Measurements from ENCODE around the gene DOCK7.
"Not testable (repeated sequence)": the region's sequence is repeated elsewhere in the genome, so short reads cannot be mapped to it uniquely, and the experiment has no call there.

The DOCK7 gene, protein sequence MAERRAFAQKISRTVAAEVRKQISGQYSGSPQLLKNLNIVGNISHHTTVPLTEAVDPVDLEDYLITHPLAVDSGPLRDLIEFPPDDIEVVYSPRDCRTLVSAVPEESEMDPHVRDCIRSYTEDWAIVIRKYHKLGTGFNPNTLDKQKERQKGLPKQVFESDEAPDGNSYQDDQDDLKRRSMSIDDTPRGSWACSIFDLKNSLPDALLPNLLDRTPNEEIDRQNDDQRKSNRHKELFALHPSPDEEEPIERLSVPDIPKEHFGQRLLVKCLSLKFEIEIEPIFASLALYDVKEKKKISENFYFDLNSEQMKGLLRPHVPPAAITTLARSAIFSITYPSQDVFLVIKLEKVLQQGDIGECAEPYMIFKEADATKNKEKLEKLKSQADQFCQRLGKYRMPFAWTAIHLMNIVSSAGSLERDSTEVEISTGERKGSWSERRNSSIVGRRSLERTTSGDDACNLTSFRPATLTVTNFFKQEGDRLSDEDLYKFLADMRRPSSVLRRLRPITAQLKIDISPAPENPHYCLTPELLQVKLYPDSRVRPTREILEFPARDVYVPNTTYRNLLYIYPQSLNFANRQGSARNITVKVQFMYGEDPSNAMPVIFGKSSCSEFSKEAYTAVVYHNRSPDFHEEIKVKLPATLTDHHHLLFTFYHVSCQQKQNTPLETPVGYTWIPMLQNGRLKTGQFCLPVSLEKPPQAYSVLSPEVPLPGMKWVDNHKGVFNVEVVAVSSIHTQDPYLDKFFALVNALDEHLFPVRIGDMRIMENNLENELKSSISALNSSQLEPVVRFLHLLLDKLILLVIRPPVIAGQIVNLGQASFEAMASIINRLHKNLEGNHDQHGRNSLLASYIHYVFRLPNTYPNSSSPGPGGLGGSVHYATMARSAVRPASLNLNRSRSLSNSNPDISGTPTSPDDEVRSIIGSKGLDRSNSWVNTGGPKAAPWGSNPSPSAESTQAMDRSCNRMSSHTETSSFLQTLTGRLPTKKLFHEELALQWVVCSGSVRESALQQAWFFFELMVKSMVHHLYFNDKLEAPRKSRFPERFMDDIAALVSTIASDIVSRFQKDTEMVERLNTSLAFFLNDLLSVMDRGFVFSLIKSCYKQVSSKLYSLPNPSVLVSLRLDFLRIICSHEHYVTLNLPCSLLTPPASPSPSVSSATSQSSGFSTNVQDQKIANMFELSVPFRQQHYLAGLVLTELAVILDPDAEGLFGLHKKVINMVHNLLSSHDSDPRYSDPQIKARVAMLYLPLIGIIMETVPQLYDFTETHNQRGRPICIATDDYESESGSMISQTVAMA (N-terminal part only)

DNA sequence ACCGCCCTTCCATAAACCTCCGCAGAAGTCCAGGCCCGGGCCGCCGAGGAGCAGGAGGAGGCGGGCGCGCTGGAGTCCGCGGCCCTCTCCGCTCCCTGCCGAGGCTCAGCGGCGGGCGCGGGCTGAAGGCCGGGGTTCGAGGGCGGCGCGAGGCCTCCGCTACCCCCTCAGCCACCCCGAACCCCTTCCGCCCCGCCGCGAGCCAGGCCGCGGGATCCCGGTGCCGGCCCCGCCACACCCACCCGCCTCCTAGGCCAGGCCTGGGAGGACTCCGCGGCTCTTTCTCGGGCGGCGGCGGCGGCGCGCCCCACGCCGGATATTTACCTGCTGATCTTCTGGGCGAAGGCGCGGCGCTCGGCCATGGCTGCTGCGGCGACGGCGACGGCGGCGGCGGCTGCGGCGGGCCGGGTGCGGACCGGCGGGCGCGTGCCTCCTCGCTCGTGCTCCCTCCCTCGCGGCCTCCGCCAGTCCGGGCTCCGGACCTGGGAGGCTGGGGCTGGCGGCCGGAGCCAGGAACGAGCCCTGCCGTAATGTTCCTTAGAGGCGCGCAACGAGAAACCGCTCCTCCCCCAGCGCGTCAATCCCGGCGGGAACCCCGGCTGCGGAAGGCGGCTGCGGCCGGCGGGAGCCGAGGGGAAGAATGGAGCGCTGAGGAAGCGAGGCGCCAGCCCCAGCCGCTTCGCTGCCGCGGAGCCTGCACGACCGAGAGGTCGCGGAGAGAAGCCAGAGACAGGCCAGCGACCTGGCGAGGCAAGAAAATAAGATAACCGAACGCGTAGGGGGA lies at the start of gene DOCK7:
Gene DOCK7, minus strand, starts transcription at position 484 of the 784 bp plus-strand sequence. Its CDS starts 122 bp downstream, at position 362.
- DNase-seq (ENCODE audit: low read depth in 2 of 2): peak; percentile 49 to 50

DNA sequence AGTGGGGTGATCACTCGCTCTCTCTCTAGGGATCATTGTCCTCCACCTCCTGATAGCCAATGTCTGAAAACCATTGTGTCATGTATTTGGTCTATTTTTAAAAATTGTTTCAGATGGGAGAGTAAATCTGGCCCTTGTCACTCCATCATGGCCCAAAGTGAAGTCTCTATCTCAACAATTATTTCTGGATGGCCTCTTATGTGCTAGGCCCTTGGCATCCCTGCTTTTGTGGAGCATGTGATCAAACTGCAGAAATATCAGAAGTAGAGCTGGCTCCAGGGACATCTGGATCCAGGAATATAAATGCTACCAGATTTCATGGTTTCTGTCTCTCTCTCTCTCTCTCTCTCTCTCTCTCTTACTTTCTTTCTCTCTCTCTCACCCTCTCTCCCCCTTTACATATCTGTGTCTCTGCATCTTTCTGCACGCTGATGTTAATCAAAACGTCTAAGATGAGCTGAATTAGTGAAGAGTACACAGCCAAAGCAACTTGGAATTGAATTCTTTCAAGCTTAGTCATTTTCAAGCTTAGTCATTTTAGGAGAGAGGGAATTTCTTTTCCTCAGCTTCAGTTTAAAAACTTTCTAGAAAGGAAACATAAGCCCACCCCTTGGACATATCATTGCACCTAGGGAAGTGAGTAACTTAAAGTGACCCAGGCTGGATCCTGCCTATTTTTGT lies 47.4 kb upstream of the DOCK7 start:
- peak; percentile 85 to 87 for DNase-seq (ENCODE audit: low read depth in 2 of 2)

DNA sequence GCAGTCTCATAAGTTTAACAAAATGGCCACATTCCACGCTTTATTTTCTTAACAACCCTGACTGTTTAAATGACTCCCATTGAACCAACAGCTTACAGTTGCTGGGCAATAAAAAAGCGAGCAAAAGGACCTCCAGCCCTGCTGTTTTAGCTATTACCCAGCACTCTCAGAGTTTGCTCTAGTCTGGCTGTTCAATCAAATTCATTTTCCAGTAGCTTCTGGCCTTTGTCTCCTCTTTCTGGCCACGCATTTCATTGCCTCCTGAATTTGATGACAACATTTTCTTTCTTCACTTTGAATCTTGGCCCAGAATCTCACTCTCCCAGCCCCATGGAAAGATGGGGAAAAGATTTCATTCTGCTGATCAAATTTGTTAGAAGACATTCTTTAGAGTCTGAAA lies 44.1 kb upstream of the DOCK7 start:
- no peak for DNase-seq (ENCODE audit: low read depth in 2 of 2)

DNA sequence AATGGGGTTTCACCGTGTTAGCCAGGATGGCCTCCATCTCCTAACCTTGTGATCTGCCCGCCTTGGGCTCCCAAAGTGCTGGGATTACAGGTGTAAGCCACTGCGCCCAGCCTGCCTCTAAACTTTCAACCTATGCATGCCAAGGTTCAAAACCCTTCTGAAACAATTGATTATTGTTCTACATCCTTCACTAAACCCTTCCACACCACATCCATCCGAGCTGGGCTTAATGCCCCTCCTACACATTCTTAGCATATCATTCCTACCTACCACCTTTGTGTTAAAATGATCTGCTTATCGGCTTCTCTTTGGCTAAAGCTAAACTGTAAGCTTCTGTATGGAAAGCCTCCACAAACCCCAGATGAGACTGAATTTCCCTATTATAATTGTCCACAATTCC lies 40.8 kb upstream of the DOCK7 start:
- no peak for DNase-seq (ENCODE audit: low read depth in 2 of 2)

DNA sequence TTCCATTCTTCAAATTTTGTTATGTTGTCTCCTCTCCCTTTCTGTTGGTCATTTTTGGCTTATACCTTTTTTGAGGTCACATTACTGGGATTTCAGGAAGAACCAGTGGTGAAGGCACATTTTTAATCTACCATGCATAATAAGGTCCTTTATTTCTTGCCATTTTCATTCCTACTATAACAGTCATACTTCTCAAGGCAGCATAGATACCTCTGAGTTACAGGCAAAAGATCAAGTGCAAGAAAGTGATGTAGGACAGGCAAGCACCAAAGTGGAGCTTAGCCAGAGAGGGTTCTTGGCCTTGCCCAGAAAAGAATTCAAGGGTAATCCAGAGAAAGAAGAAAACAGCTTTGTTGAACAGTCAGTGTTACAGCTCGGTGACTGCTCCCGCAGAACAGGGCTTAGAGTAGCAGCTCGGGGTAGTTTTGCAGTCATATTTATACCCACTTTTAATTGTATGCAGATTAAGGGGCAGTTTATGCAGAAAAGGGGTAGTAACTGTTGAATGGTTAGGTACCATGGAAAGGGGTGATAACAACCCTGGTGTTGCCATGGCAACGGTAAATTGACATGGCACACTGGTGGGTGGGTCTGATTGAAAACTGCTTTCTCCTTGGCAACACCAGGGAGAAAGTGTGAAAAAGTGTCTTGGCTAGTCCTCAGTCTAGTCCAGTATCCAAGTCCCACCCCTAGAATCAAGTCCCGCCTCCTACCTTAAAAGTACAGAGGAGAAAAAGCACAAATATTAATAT lies 39.6 kb upstream of the DOCK7 start:
- DNase-seq (ENCODE audit: low read depth in 2 of 2): no peak

DNA sequence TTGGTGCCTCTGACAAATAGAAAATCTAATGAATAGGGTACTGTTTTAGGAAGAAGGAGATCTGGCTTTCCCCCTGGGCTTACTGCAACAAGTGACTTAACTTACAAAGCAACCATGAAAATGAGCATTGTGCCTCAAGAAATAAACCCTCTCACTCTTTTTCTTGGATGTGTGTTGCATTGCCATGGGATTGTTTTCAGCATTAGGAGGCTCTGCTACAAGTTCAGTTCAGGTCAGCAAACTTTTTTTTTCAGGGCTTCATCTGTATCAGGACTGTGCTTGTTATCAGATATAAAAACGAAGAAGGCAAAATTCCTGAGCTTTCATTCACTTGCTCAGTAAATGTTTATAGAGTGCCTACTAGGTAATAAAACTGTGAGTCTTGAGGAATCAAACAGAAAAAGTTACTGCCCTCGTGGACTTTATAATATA lies 37.8 kb upstream of the DOCK7 start:
- no peak for DNase-seq (ENCODE audit: low read depth in 2 of 2)

DNA sequence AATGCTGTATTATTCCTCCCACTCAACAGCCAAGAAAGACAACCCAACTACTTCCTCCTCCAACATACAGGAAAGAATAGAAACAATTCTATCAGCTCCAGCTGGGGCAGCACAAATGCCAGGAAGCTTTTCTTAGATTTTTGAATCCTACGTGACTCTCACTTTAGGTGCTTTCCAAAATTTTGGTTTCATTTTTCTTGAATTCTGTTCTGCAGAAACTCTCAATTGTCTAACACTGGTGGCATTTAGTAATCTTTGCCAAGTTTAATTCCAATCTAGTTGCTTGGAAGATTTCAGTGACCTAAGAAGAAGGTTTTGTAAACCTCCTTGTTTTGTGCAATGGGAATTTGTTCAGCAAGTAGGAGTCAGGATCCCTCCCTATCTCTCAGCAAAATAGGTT lies 37.1 kb upstream of the DOCK7 start:
- DNase-seq (ENCODE audit: low read depth in 2 of 2): peak; percentile 47 to 48

DNA sequence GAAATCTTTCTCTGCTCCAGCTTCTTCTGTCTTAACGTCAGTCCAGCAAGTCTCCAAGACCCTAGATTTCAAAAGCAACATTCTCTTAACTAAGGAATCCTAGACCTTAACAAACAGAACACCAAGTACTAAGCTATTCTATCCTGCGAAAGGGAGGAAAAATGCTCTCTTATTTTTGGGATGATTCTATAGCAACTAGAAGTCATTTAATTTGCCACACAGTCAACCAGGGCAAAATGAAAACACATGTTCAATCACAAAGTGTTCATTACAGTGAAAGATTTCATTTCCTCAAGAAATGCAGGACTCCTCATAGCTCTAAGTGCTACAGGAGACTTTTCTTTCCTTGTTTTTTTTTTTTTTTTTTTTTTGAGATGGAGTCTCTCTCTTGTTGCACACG lies 36.2 kb upstream of the DOCK7 start:
- no peak for DNase-seq (ENCODE audit: low read depth in 2 of 2)

DNA sequence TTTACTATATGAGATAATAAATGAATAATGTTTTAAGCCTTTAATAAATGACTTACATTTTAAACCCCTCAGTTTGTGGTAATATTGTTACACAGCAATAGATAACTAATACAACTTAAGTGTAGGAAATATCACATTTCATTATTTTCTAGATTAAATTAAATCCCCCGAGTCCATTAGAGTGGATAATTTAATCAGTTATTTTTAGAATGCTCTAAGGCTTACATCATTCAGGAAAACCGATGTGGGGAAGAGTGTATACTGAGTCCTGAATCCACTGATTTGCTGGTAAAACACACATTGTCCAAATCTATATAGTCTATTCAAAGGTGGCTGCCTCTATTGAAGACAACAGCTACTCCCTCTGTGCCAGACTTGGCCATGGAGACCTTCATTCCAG lies 35.7 kb upstream of the DOCK7 start:
- no peak for DNase-seq (ENCODE audit: low read depth in 2 of 2)

DNA sequence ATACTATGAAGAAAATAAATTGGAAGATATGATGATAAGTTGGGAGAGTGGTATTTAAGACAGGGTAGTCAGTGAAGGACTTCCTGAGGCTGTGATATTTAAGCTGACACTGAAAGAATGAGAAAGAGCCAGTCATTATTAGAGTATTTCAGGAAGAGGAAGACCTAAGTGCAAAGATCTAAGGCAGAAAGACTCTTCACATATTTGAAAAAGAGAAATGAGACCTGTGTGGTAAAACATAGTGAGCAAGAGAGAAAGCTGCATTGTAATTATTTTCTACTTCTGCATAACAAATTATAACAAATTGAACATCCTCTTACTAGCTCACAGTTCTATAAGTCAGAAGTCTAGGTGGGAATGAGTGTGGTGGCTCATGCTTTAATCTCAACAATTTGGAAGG lies 34.6 kb upstream of the DOCK7 start:
- no peak for DNase-seq (ENCODE audit: low read depth in 2 of 2)

DNA sequence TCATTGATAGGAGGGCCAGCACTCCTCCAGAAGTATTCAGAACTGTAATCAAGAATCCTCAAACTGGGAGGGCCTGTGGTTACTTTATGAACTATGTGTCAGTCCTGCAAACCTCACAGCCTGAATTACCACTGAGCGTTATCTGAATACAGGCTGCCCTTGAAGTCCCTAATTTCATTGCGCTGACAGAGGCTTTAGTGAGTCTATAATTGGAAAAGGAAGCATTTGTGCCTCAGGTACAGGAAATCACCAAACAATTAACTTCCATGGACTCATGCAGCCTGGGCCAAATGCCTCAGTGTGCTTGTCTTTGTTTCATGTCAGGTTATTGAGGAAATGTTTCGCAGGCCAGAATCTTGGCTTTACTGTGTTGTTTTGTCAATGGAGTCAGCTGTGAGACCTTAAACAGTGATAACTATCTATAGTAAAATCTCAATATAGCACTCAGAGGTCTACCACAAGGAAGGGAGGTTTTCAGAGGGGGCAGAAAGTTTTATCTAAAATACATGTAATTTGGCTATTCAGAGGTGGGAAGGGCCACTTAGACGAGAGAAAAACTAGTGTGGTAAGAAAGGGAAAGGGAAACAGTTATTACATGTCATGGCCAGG lies 32.9 kb upstream of the DOCK7 start:
- no peak for DNase-seq (ENCODE audit: low read depth in 2 of 2)

DNA sequence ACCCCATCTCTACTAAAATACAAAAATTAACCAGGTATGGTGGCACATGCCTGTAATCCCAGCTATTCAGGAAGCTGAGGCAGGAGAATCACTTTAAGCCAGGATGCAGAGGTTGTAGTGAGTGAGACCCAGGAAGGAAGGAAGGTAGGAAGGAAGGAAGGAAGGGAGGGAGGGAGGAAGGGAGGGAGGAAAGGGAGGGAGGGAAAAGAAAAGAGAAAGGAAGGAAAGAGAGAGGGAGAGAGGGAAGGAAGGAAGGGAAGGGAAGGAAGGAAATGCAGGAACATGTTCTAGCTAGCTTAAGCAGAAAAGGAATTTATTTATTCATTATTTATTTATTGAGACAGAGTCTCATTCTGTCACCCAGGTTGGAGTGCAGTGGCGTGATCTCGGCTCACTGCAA lies 30.2 kb upstream of the DOCK7 start:
- DNase-seq (ENCODE audit: low read depth in 2 of 2): not testable (repeated sequence)

DNA sequence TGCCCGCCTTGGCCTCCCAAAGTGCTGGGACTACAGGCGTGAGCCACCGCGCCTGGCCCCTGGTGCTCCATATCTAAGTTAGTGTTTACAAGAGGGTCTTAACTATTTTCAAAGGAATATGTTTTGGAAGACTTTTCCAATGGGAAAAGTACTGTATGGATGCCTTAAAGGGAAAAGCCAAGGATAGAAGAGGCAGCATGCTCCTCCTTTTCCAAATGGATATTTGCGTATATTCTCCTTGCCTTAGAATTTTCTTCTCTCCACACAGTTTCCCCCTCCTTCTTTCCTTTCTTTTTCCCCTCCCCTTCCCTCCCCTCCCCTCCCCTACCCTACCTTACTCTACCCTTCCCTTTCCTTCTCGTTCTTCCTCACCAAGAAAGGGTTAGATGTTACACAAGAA lies 29.3 kb upstream of the DOCK7 start:
- no peak for DNase-seq (ENCODE audit: low read depth in 2 of 2)

DNA sequence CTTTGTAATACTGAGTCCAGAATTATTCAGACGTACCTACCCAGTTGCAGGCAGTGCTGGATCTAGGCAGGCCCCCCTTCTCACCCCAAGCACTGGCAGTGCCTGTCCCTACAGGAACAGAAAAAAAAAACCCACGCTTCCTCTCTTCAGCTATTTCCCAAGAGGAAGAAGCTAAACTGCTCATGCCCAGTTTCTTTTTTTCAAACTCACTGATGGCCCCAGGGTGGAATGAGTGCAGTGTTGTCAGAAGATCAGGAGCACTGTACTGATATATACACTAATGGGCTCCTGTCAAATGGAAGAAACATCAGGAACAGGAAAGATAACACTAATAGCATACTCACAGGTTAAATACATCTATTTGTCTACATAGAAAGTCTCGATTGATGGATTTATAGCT lies 28.2 kb upstream of the DOCK7 start:
- no peak for DNase-seq (ENCODE audit: low read depth in 2 of 2)

DNA sequence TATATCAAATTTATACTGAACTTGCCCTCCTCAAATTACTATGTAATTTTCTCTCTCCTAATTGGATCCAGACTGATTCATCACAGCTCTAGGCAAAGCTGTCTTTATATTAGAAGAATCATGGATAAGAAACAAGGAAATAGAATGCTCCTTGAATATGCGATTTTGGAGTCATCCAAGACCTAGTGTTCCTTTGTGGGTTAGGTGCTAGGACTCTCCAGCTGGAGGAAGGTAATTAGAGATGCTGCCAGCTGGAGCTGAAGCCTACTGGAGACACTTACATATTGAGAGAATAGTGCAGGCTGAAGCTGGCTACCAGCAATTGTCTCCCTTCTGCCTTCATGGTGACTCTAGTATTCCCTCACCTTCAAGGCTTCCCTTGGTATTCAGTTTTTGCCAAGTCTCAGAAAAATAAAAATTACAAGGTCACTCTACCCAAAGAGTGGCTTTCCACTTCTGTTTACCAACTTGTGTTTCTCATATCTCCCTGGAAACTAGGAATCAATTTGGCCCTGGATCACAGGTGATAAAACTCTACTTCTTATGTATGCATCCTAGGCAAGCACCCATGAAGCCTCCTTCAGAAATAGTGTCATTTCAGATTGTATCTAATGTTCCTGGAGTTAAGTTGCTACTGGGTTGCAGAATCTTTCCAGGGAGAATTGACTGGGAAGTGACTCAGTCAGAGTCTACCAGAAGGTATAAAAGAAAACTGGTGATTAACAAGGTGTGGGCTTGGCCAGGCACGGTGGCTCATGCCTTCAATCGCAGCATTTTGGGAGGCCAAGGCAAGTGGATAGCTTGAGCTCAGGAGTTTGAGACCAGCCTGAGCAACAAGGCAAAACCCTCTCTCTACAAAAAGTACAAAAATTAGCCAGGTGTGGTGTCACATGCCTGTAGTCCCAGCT lies 24.4 kb upstream of the DOCK7 start:
- DNase-seq (ENCODE audit: low read depth in 2 of 2): no peak

DNA sequence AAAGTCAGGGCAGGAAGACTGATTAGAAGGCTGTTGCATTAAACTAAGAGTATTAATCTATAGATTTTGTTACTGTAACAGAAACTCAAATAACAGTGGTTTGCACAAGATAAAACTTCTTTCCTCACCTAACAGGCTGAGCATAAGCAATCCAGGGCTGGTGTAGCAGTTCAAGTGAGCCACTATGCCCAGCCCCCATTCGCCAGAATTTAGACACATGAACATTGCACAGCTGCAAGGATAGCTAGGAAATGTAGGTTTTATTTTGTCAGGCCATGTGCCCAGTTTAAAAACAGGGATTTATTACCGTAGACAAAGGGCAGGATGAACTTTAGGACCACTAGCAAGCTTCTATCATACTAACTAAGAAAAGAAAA lies 19.5 kb upstream of the DOCK7 start:
- no peak for DNase-seq (ENCODE audit: low read depth in 2 of 2)

DNA sequence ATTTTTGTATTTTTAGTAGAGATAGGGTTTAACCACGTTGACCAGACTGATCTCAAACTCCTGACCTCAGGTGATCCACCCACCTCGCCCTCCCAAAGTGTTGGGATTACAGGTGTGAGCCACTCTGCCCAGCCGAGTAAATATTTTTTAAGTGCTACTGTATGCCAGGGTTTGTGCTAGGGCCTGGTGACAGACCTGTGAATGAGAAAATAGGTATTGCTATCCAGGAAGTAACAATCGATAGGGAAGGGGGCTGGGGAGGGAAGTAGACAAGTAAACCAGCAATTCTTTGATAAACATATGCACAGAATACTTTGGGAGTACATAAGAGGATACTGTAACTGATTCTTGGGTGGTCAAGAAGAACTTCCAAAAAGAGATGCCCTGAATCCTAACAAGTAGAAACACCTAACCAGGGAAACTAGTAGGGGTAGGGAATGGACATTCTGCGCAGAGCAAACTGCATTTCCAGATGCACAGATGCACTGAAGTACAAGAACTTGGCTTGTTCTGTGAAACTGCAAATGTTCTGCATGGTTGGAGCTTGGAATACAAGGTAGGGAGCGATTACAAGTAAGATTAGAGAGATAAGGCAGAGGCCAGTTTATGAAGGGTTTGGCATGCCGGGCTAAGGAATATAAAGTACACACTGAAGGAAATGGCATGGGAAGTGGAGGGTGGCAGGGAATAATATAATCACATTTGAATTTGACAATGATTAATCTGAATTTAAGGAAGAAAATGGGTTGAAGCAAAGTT lies 19.0 kb upstream of the DOCK7 start:
- DNase-seq (ENCODE audit: low read depth in 2 of 2): no peak

DNA sequence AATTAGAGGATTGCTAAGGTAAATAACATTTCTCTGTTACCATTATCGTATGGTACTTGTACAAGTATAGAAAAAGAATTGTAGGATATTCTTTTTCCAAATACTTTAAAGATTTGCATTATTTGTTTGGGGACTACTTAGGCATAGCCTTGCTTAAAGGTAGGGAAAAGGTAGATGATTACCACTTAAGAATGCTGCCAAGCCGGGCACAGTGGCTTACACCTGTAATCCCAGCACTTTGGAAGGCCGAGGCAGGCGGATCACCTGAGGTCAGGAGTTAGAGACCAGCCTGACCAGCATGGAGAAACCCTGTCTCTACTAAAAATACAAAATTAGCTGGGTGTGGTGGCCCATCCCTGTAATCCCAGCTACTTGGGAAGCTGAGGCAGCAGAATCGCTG lies 10.0 kb upstream of the DOCK7 start:
- DNase-seq (ENCODE audit: low read depth in 2 of 2): not testable (repeated sequence)

Measured in fibroblast of skin of left biceps (primary cell).